GM23338 (cell line): ENCODE measurements around the gene SLC8A1. TPM values are rescaled to one million over a fixed set of nuclear protein-coding genes. Genes with fewer than 3 reads are reported as not detected.
A peak's percentile ranks its signal among the peaks of the same experiment; 100 is the strongest.

Experiments
- ATAC-seq: fragments of 200-7000 bp; cut with Tn5 transposase; 3 replicates; pipeline ENCODE4 v1.9.1; 2020
- DNase-seq: peaks from one replicate; pipeline ENCODE4 v3.0.0-alpha.2; 2015; ENCODE audit warnings: low spot score
- H2AFZ ChIP-seq: fragments of 200-600 bp; sonication (generic); 2 replicates; pipeline ENCODE4 v1.8.0; 2016; ENCODE audit warnings: antibody characterized with exemption, mild to moderate bottlenecking, moderate library complexity
- H3F3A ChIP-seq: fragments of 200-600 bp; sonication (generic); replicated peaks from 2 replicates; pipeline ENCODE4 v1.8.0; 2017; ENCODE audit warnings: antibody characterized with exemption, mixed run types, low read depth
- H3K27ac ChIP-seq: fragments of 200-600 bp; sonication (generic); 2 replicates; pipeline ENCODE4 v1.6.1; 2016; ENCODE audit warnings: low read depth
- H3K27me3 ChIP-seq: fragments of 200-600 bp; sonication (generic); 2 replicates; pipeline ENCODE4 v1.8.0; 2016; ENCODE audit warnings: mild to moderate bottlenecking, mixed run types, moderate library complexity; ENCODE audit not compliant: insufficient read depth
- H3K36me3 ChIP-seq: fragments of 200-600 bp; sonication (generic); 2 replicates; pipeline ENCODE4 v1.8.0; 2016; ENCODE audit warnings: mild to moderate bottlenecking; ENCODE audit not compliant: insufficient read depth
- H3K4me1 ChIP-seq: fragments of 200-600 bp; sonication (generic); 2 replicates; pipeline ENCODE4 v1.8.0; 2016; ENCODE audit warnings: mild to moderate bottlenecking, moderate library complexity; ENCODE audit not compliant: insufficient read depth
- H3K4me2 ChIP-seq: fragments of 200-600 bp; sonication (generic); 2 replicates; pipeline ENCODE4 v1.7.1; 2017; ENCODE audit warnings: mixed run types
- H3K4me3 ChIP-seq: fragments of 200-600 bp; sonication (generic); 2 replicates; pipeline ENCODE4 v1.6.1; 2016; ENCODE audit warnings: mixed run types
- H3K79me2 ChIP-seq: fragments of 200-600 bp; sonication (generic); replicated peaks from 2 replicates; pipeline ENCODE4 v1.8.0; 2017; ENCODE audit warnings: mild to moderate bottlenecking; ENCODE audit not compliant: insufficient read depth
- H3K9me2 ChIP-seq: fragments of 200-600 bp; sonication (generic); 2 replicates; pipeline ENCODE4 v1.8.0; 2017; ENCODE audit not compliant: insufficient read depth
- H4K20me1 ChIP-seq: fragments of 200-600 bp; sonication (generic); replicated peaks from 2 replicates; pipeline ENCODE4 v1.8.0; 2017; ENCODE audit warnings: mild to moderate bottlenecking; ENCODE audit not compliant: insufficient read depth
- H3K27ac Mint-ChIP-seq: 2 replicates; pipeline ENCODE4 v1.8.0; 2020; ENCODE audit warnings: inconsistent platforms, mild to moderate bottlenecking, moderate library complexity, mixed read lengths
- H3K27me3 Mint-ChIP-seq: 3 replicates; pipeline ENCODE4 v1.8.0; 2022; ENCODE audit warnings: low read depth, mild to moderate bottlenecking, moderate library complexity, mixed read lengths, inconsistent platforms; ENCODE audit not compliant: insufficient read depth, poor library complexity
- H3K36me3 Mint-ChIP-seq: 3 replicates; pipeline ENCODE4 v1.8.0; 2021; ENCODE audit warnings: low read depth, mild to moderate bottlenecking, inconsistent platforms, moderate library complexity, mixed read lengths
- H3K4me1 Mint-ChIP-seq: 3 replicates; pipeline ENCODE4 v1.8.0; 2020; ENCODE audit warnings: mild to moderate bottlenecking, inconsistent platforms, mixed read lengths
- H3K4me3 Mint-ChIP-seq: 3 replicates; pipeline ENCODE4 v1.8.0; 2021; ENCODE audit warnings: moderate library complexity, mild to moderate bottlenecking, inconsistent platforms, mixed read lengths
- H3K9me3 Mint-ChIP-seq: 3 replicates; pipeline ENCODE4 v1.8.0; 2020; ENCODE audit warnings: moderate library complexity, mild to moderate bottlenecking, inconsistent platforms, mixed read lengths
- CREB1 ChIP-seq: fragments of 250-450 bp; sonication (Bioruptor Pico); IDR thresholded peaks from 2 replicates; pipeline ENCODE4 v1.5.0; 2020; ENCODE audit warnings: low read depth, mild to moderate bottlenecking, moderate library complexity
- EZH2 ChIP-seq: fragments of 200-600 bp; sonication (generic); IDR thresholded peaks from one replicate; pipeline ENCODE4 v1.8.0; 2017; ENCODE audit warnings: antibody characterized with exemption, mild to moderate bottlenecking, low read depth; ENCODE audit not compliant: unreplicated experiment
- JUNB ChIP-seq: IDR thresholded peaks from one replicate; pipeline ENCODE4 v1.6.1; 2016; ENCODE audit warnings: antibody characterized with exemption; ENCODE audit not compliant: unreplicated experiment
- NANOG ChIP-seq: IDR thresholded peaks from 2 replicates; pipeline ENCODE4 v1.6.1; 2016; ENCODE audit warnings: antibody characterized with exemption, borderline replicate concordance
- POLR2AphosphoS5 ChIP-seq: IDR thresholded peaks from 2 replicates; pipeline ENCODE4 v1.6.1; 2016; ENCODE audit warnings: antibody characterized with exemption, low read depth
- STAT1 ChIP-seq: IDR thresholded peaks from one replicate; pipeline ENCODE4 v1.6.1; 2016; ENCODE audit warnings: antibody characterized with exemption; ENCODE audit not compliant: unreplicated experiment
- ZNF331 ChIP-seq: fragments of 250-450 bp; sonication (Bioruptor Pico); IDR thresholded peaks from 2 replicates; pipeline ENCODE4 v1.5.0; 2020; ENCODE audit warnings: low read depth, mild to moderate bottlenecking, moderate library complexity
- polyA plus RNA-seq: library from polyadenylated mRNA; unstranded; fragments of >200 nt; fragmentation: Nextera tagmentation; extraction: Ambion mirVana; gene quantifications from 2 replicates; pipeline ENCODE4 v1.2.1, GENCODE V29; 2016
- total RNA-seq: library from RNA; depleted of rRNA; stranded (reverse); fragments of >200 nt; shearing (Covaris generic); gene quantifications from 2 replicates; pipeline ENCODE4 v1.2.3, GENCODE V29; 2014
- TF ChIP-seq, protein P1 (sequence below), 2 experiments: fragments of 200-600 bp in 1 of 2; sonication (generic) in 1 of 2; conservative IDR thresholded peaks; 2 replicates each; pipeline versions ENCODE4 v1.5.1 to v1.6.1; 2016 to 2017; ENCODE audit warnings: antibody characterized with exemption in 2 of 2, low read depth in 2 of 2, mild to moderate bottlenecking in 2 of 2, moderate library complexity in 1 of 2
- TF ChIP-seq, protein P2 (sequence below): IDR thresholded peaks from one replicate; pipeline ENCODE4 v1.6.1; 2018; ENCODE audit warnings: antibody characterized with exemption; ENCODE audit not compliant: unreplicated experiment
- TF ChIP-seq, protein P3 (sequence below): IDR thresholded peaks from 2 replicates; pipeline ENCODE4 v1.6.1; 2016; ENCODE audit warnings: antibody characterized with exemption

The SLC8A1 gene
- total and polyA plus RNA-seq, 2 experiments from 2014 or later = 2.5 to 3.3 TPM

DNA sequence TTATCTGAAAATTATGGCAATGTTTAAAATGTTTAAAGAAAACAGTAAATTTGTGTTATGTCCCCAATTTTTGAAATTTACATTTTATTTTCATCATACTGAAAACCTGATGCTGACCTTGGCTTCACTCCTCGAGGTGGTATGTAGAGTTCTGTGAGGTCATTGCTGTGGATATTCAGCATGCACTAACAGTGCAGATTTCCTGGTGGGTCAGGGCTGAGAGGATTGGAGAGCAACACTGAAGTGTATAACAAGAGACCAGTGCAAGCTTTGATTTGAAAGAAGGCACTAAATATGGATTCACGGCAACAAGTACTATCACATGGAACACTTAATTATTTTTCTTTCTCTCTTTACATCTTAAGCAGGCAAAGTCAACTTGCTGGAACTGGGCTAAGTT is 134.1 kb downstream of the SLC8A1 start:
- H3K36me3 ChIP-seq = no peaks in the 10 kb centered on the region
- H3K4me1 Mint-ChIP-seq = peaks cover 10% of the 10 kb centered on the region; the same call in 2 of the 3 replicates
- H3K4me1 ChIP-seq = no peaks in the 10 kb centered on the region
- peaks cover 5% of the 10 kb centered on the region; the same call in 2 of the 3 replicates for H3K36me3 Mint-ChIP-seq
- H3K27me3 ChIP-seq = no peaks in the 10 kb centered on the region
- ATAC-seq (no peak), DNase-seq (no peak)
- no peaks in the 10 kb centered on the region for H3K79me2 ChIP-seq
- no peaks in the 10 kb centered on the region for H4K20me1 ChIP-seq
- no peak overlapping the region for H3K4me3 ChIP-seq
- no peak overlapping the region for H3K4me2 ChIP-seq
- H3F3A ChIP-seq = no peaks in the 10 kb centered on the region
- no peak for TF ChIP-seq ZNF331 (CRISPR knock-in tag)
- TF ChIP-seq EZH2 = no peak
- no peak for TF ChIP-seq POLR2AphosphoS5
- TF ChIP-seq, protein P1, sequence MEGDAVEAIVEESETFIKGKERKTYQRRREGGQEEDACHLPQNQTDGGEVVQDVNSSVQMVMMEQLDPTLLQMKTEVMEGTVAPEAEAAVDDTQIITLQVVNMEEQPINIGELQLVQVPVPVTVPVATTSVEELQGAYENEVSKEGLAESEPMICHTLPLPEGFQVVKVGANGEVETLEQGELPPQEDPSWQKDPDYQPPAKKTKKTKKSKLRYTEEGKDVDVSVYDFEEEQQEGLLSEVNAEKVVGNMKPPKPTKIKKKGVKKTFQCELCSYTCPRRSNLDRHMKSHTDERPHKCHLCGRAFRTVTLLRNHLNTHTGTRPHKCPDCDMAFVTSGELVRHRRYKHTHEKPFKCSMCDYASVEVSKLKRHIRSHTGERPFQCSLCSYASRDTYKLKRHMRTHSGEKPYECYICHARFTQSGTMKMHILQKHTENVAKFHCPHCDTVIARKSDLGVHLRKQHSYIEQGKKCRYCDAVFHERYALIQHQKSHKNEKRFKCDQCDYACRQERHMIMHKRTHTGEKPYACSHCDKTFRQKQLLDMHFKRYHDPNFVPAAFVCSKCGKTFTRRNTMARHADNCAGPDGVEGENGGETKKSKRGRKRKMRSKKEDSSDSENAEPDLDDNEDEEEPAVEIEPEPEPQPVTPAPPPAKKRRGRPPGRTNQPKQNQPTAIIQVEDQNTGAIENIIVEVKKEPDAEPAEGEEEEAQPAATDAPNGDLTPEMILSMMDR (conservative IDR thresholded peaks at IDR 0.05; ENCODE audit: low read depth in 2 of 2) = no peak
- TF ChIP-seq CREB1 (CRISPR knock-in tag) = no peak
- TF ChIP-seq, protein P2, sequence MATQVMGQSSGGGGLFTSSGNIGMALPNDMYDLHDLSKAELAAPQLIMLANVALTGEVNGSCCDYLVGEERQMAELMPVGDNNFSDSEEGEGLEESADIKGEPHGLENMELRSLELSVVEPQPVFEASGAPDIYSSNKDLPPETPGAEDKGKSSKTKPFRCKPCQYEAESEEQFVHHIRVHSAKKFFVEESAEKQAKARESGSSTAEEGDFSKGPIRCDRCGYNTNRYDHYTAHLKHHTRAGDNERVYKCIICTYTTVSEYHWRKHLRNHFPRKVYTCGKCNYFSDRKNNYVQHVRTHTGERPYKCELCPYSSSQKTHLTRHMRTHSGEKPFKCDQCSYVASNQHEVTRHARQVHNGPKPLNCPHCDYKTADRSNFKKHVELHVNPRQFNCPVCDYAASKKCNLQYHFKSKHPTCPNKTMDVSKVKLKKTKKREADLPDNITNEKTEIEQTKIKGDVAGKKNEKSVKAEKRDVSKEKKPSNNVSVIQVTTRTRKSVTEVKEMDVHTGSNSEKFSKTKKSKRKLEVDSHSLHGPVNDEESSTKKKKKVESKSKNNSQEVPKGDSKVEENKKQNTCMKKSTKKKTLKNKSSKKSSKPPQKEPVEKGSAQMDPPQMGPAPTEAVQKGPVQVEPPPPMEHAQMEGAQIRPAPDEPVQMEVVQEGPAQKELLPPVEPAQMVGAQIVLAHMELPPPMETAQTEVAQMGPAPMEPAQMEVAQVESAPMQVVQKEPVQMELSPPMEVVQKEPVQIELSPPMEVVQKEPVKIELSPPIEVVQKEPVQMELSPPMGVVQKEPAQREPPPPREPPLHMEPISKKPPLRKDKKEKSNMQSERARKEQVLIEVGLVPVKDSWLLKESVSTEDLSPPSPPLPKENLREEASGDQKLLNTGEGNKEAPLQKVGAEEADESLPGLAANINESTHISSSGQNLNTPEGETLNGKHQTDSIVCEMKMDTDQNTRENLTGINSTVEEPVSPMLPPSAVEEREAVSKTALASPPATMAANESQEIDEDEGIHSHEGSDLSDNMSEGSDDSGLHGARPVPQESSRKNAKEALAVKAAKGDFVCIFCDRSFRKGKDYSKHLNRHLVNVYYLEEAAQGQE = no peak
- TF ChIP-seq STAT1 = no peak
- no peak overlapping the region for H3K27ac ChIP-seq
- no peaks in the 10 kb centered on the region for H3K9me2 ChIP-seq
- H3K27ac Mint-ChIP-seq = peak overlapping the region; percentile 22; the same call in 1 of the 2 replicates
- H3K9me3 Mint-ChIP-seq = peaks cover 13% of the 10 kb centered on the region; the same call in 2 of the 3 replicates
- H3K27me3 Mint-ChIP-seq = no peaks in the 10 kb centered on the region
- H2AFZ ChIP-seq = no peak overlapping the region
- H3K4me3 Mint-ChIP-seq = no peak overlapping the region

DNA sequence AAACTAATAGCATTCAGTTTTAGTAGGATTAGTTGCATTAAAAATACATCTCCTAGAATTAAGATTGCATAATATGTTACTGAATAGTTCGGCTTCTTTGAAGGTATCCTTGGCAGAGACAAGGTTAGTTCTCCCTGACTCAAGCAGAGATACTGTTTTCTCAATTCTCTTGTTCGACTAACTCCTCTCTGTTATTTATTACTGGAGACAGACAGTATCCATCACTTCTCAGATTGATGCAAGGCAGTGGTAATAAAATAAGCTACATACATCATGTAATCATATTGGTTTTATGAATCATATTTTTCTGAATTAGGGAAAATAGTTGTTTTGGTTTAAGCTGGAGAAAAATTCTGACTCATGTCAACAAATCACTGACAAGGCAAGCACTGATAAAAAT is 134.8 kb downstream of the SLC8A1 start:
- Mint-ChIP-seq H3K36me3 (peaks cover 5% of the 10 kb centered on the region; the same call in 2 of the 3 replicates), H3K4me3 (no peak overlapping the region), H3K27me3 (no peaks in the 10 kb centered on the region), H3K27ac (no peak overlapping the region), H3K4me1 (peaks cover 10% of the 10 kb centered on the region; the same call in 2 of the 3 replicates), H3K9me3 (peaks cover 13% of the 10 kb centered on the region; the same call in 2 of the 3 replicates)
- no peak overlapping the region for H3K27ac ChIP-seq
- H3K36me3 ChIP-seq = no peaks in the 10 kb centered on the region
- no peaks in the 10 kb centered on the region for H3K79me2 ChIP-seq
- H3K4me2 ChIP-seq = no peak overlapping the region
- DNase-seq (no peak), ATAC-seq (no peak)
- H3K27me3 ChIP-seq = no peaks in the 10 kb centered on the region
- no peak overlapping the region for H3K4me3 ChIP-seq
- H3K9me2 ChIP-seq = no peaks in the 10 kb centered on the region
- H4K20me1 ChIP-seq = no peaks in the 10 kb centered on the region
- no peaks in the 10 kb centered on the region for H3F3A ChIP-seq
- no peak overlapping the region for H2AFZ ChIP-seq
- no peaks in the 10 kb centered on the region for H3K4me1 ChIP-seq
- TF ChIP-seq, protein P3, sequence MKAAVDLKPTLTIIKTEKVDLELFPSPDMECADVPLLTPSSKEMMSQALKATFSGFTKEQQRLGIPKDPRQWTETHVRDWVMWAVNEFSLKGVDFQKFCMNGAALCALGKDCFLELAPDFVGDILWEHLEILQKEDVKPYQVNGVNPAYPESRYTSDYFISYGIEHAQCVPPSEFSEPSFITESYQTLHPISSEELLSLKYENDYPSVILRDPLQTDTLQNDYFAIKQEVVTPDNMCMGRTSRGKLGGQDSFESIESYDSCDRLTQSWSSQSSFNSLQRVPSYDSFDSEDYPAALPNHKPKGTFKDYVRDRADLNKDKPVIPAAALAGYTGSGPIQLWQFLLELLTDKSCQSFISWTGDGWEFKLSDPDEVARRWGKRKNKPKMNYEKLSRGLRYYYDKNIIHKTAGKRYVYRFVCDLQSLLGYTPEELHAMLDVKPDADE = no peak
- TF ChIP-seq, protein P1 (conservative IDR thresholded peaks at IDR 0.05; ENCODE audit: low read depth in 2 of 2) = no peak
- TF ChIP-seq ZNF331 (CRISPR knock-in tag) (no peak), NANOG (no peak), JUNB (no peak), CREB1 (CRISPR knock-in tag) (no peak)
